NB4 (cell line): ENCODE measurements around the gene PSENEN.

Experiments used
- DNase-seq: peaks from one replicate; pipeline ENCODE4 v3.0.0; 2010; ENCODE audit warnings: low read depth
- H3K4me3 ChIP-seq: one replicate; pipeline ENCODE4 v1.5.1; 2011; ENCODE audit warnings: mild to moderate bottlenecking, low read depth, low read length, moderate library complexity
- MYC ChIP-seq: IDR thresholded peaks from 2 replicates; pipeline ENCODE4 v1.6.1; 2011; ENCODE audit warnings: low read depth, low read length
- POLR2A ChIP-seq: IDR thresholded peaks from 2 replicates; pipeline ENCODE4 v1.6.1; 2011; ENCODE audit warnings: mild to moderate bottlenecking; ENCODE audit not compliant: insufficient read length; ENCODE audit errors: extremely low read depth
- TF ChIP-seq, protein P1 (sequence below): IDR thresholded peaks from 2 replicates; pipeline ENCODE4 v1.6.1; 2011; ENCODE audit warnings: low read depth, low read length
- TF ChIP-seq, protein P2 (sequence below): IDR thresholded peaks from one replicate; pipeline ENCODE4 v1.5.1; 2012; ENCODE audit warnings: low read depth, low read length

The PSENEN gene

DNA sequence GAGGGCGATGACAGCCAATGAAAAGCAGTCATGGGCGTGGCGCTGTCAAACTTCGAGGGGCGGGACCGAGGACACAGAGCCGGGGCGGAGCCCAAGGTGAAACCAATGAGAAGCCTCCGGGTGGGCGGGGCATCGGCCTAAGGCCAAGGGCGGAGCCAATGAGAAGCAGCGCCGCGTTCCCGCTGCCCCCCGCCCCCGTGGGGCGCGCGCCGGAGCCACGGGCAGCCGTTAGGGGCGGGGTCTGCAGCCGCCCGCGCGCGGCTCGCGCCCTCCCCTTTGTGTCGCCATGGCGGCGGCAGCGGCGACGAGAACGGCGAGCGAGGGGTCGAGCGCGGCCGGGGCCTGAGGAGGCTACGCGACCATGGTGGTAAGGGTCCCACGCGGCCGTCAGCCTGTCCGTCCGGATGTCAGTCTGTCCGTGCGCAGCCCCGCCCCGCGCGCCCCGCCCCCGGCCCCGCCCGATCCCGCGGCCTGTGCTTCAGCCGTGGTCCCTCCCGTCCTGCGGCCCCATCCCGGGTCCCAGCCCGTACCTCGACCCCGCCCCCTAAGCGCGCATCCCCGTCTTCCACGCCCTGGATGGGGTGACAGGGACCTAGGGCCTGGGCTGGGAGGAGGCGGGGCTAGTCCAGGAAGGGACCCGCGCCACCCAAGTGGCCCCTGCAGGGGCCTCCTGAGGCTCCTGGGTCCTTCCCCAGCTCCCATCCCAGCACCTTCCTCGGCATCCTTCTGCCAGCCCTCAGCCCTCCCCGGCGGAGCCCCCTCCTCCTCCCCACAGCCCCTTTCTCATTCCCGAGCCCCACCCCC is 30.0 kb downstream of the PSENEN start, which contains the start of gene ARHGAP33:
Gene ARHGAP33 (plus strand): TSS at position 267 of the 804 bp plus-strand sequence. CDS start 95 bp downstream, at position 362.
- TF ChIP-seq MYC, result no peak
- TF ChIP-seq, protein P1, sequence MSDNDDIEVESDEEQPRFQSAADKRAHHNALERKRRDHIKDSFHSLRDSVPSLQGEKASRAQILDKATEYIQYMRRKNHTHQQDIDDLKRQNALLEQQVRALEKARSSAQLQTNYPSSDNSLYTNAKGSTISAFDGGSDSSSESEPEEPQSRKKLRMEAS, result peak; percentile 33; the same call in 1 of the 2 replicates
- TF ChIP-seq, protein P2, sequence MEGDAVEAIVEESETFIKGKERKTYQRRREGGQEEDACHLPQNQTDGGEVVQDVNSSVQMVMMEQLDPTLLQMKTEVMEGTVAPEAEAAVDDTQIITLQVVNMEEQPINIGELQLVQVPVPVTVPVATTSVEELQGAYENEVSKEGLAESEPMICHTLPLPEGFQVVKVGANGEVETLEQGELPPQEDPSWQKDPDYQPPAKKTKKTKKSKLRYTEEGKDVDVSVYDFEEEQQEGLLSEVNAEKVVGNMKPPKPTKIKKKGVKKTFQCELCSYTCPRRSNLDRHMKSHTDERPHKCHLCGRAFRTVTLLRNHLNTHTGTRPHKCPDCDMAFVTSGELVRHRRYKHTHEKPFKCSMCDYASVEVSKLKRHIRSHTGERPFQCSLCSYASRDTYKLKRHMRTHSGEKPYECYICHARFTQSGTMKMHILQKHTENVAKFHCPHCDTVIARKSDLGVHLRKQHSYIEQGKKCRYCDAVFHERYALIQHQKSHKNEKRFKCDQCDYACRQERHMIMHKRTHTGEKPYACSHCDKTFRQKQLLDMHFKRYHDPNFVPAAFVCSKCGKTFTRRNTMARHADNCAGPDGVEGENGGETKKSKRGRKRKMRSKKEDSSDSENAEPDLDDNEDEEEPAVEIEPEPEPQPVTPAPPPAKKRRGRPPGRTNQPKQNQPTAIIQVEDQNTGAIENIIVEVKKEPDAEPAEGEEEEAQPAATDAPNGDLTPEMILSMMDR, result no peak
- TF ChIP-seq POLR2A, result peak; percentile 41
- DNase-seq, result peak; percentile 90
- peak within 1 kb of the TSS; percentile 28 for H3K4me3 ChIP-seq

DNA sequence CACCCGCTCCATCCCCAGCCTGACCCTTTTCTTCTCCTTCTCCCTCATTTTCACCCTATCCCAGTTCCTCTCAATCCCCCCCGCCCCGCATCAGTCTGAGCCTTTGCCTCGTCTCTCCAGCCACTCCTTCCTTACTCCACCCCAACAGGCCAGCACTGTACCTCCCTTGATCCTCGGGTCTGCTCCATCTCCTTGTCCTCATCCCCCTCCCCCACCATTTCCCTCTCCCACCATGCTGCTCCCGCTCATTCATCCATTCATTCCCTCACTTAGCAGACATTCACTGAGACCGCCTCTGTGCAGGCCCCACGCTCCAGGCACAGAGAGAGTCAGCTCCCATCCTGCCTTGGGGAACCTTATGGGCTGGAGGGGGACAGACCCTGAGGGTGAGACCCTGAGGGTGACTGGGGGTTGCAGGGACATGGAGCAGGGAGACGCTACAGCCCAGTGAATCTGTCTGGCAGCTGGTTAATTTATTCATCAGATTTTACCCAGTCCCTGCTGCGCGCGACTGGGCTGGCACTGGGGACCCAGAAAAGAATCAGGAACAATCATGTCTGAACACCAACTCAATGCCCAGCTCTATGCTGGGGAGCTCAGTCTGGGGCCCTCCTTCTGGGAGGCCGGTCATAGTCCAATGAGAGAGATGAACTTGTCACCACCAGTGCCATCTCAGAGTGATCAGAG is 30.8 kb downstream of the PSENEN start:
- H3K4me3 ChIP-seq, result peak overlapping the region; percentile 28
- DNase-seq, result no peak
- TF ChIP-seq, protein P2, result no peak
- no peak for TF ChIP-seq MYC
- TF ChIP-seq POLR2A, result no peak
- TF ChIP-seq, protein P1, result no peak

DNA sequence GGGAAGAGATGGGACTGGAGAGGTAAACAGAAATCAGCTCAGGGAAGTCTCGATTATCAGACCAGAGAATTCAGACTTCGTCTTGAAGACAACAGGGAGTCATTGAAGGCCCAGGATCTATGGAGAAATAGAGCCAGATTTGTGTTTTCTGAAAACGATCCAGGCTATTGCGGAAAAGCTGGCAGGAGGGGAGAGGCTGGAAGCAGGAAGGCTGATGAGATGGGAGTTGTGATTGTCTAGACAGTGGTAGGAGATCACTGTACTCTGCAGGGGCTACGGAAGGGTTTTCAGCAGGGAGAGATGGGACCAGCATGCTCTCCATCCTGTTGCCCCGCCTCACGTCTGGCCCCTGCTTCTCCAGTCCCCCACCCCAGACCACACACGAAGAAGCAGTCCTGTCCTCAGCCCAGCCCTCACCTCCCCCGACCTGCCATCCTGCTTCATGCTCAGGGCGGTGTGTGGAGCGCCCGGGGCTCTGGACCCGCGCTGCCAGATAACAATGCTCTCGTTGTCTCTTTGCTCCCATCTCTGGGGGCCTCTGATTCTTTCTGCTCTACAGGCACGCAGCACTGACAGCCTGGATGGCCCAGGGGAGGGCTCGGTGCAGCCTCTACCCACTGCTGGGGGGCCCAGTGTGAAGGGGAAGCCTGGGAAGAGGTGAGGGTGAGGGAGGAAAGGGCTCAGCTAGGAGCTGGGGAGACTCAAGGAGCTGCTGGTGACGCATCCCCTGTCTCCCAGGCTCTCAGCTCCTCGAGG is 31.8 kb downstream of the PSENEN start:
- TF ChIP-seq, protein P2, result no peak
- TF ChIP-seq POLR2A (no peak), MYC (no peak)
- TF ChIP-seq, protein P1, result no peak
- no peak for DNase-seq
- no peak overlapping the region for H3K4me3 ChIP-seq

DNA sequence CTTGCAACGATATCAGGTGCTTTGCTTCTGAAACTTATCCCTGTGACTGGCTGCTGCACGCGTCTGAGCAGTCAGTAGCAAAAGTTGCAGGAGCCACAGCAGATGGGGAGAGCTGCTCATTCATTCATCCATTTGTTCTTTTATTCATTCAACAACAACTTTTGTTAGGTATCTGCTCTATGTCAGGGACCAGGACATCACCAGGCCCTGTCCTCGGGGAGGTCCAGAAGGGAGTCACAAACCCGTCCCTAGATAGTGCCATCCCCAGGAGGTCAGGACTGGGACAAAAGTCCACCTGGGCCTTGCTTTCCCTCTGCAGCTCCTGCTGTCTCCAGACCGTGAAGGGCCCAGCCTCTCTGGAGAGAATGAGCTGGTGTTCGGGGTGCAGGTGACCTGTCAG is 32.5 kb downstream of the PSENEN start:
- H3K4me3 ChIP-seq, result no peak overlapping the region
- no peak for DNase-seq
- TF ChIP-seq MYC, result no peak
- TF ChIP-seq POLR2A, result no peak
- TF ChIP-seq, protein P1, result no peak
- TF ChIP-seq, protein P2, result no peak

DNA sequence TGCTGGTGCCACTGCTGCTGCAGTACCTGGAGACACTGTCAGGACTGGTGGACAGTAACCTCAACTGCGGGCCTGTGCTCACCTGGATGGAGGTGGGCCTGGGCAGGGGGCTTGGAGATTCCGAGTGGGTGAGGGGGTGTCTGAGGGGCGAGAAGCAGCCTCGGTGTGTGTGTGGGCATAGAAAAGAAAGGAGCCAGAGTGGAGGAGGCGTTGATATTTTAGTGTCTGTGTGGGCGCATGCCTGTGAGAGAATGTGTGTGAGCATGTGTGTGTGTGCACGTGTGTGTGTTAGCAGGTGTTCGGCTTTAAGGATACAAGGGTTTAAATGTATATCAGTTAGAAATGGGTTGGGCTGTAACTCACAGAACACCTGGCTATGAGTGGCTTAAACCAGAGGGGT is 33.6 kb downstream of the PSENEN start:
- DNase-seq, result no peak
- H3K4me3 ChIP-seq, result no peak overlapping the region
- TF ChIP-seq MYC (no peak), POLR2A (no peak)
- TF ChIP-seq, protein P2, result no peak
- TF ChIP-seq, protein P1, result no peak
